Vagina (tissue), 2 donors: Measurements from ENCODE around the gene MPG. TPM values are rescaled to one million over a fixed set of nuclear protein-coding genes. Genes with fewer than 3 reads are reported as not detected.

Experiments
- DNase-seq, 2 donors: peaks; one replicate each; pipeline ENCODE4 v3.0.0-alpha.2; 2017; ENCODE audit errors: extremely low spot score in 2 of 2
- H3K27ac ChIP-seq: fragments of 200-600 bp; sonication (generic); one replicate; pipeline ENCODE4 v1.5.1; 2019
- H3K27me3 ChIP-seq: fragments of 200-600 bp; sonication (generic); one replicate; pipeline ENCODE4 v1.5.1; 2019
- H3K36me3 ChIP-seq, 2 donors: fragments of 200-600 bp; sonication (generic); one replicate each; pipeline ENCODE4 v1.5.1; 2017 to 2019
- H3K4me1 ChIP-seq: fragments of 200-600 bp; sonication (generic); one replicate; pipeline ENCODE4 v1.5.1; 2019
- H3K4me3 ChIP-seq, 2 donors: fragments of 200-600 bp; sonication (generic); 1 replicate in 1 of 2; 2 replicates in 1 of 2; pipeline ENCODE4 v1.5.1; 2016 to 2019
- H3K9me3 ChIP-seq: fragments of 200-600 bp; sonication (generic); one replicate; pipeline ENCODE4 v1.5.1; 2019
- POLR2A ChIP-seq, 2 donors: fragments of 450-650 bp; IDR thresholded peaks; one replicate each; pipeline ENCODE4 v1.6.1; 2017; ENCODE audit warnings: antibody characterized with exemption in 2 of 2, mild to moderate bottlenecking in 2 of 2, moderate library complexity in 2 of 2
- POLR2AphosphoS5 ChIP-seq, 2 donors: sonication (generic); formaldehyde crosslinking; IDR thresholded peaks; one replicate each; pipeline ENCODE4 v1.9.0; 2017; ENCODE audit warnings: antibody characterized with exemption in 2 of 2, mild to moderate bottlenecking in 2 of 2, low read depth in 1 of 2; ENCODE audit not compliant: insufficient read depth in 1 of 2
- intact Hi-C: fragments of 100-400 bp; cut with DNase I; formaldehyde crosslinking; loops from one replicate; pipeline ENCODE4 v1.15.1; 2023
- total RNA-seq: library from RNA; depleted of rRNA; stranded (reverse); fragments of >200 nt; gene quantifications from one replicate; pipeline ENCODE4 v1.2.3, GENCODE V29; 2016
- TF ChIP-seq, protein P1 (sequence below), 3 experiments: fragments of 450-650 bp in 2 of 3; fragments of 200-600 bp in 1 of 3; sonication (generic) in 1 of 3; IDR thresholded peaks; one replicate each; pipeline ENCODE4 v1.5.1; 2017 to 2019; ENCODE audit warnings: antibody characterized with exemption in 3 of 3, mild to moderate bottlenecking in 2 of 3, moderate library complexity in 2 of 3

MPG gene
- total RNA-seq, 1 donor from 2014 or later = 124 TPM

- H3K4me3 ChIP-seq = no peak overlapping the region
- peaks cover 0 to 54% of the 10 kb centered on the region in 2 donors for H3K36me3 ChIP-seq
- peaks cover 21% of the 10 kb centered on the region for H3K4me1 ChIP-seq
- TF ChIP-seq POLR2A (IDR thresholded peaks at IDR 0.05) = no peak
- TF ChIP-seq POLR2AphosphoS5 (IDR thresholded peaks at IDR 0.05; ENCODE audit: insufficient read depth in 1 of 2, low read depth in 1 of 2) = no peak
- TF ChIP-seq, protein P1, sequence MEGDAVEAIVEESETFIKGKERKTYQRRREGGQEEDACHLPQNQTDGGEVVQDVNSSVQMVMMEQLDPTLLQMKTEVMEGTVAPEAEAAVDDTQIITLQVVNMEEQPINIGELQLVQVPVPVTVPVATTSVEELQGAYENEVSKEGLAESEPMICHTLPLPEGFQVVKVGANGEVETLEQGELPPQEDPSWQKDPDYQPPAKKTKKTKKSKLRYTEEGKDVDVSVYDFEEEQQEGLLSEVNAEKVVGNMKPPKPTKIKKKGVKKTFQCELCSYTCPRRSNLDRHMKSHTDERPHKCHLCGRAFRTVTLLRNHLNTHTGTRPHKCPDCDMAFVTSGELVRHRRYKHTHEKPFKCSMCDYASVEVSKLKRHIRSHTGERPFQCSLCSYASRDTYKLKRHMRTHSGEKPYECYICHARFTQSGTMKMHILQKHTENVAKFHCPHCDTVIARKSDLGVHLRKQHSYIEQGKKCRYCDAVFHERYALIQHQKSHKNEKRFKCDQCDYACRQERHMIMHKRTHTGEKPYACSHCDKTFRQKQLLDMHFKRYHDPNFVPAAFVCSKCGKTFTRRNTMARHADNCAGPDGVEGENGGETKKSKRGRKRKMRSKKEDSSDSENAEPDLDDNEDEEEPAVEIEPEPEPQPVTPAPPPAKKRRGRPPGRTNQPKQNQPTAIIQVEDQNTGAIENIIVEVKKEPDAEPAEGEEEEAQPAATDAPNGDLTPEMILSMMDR (IDR thresholded peaks at IDR 0.05) = no peak
- H3K27ac ChIP-seq = no peak overlapping the region
- no peak for DNase-seq
- no peaks in the 10 kb centered on the region for H3K27me3 ChIP-seq
- intact Hi-C loops = no loop called here
- no peaks in the 10 kb centered on the region for H3K9me3 ChIP-seq
Observed at GRCh38 chr16:89391-90302, 11.6 kb downstream of the MPG start.

DNA sequence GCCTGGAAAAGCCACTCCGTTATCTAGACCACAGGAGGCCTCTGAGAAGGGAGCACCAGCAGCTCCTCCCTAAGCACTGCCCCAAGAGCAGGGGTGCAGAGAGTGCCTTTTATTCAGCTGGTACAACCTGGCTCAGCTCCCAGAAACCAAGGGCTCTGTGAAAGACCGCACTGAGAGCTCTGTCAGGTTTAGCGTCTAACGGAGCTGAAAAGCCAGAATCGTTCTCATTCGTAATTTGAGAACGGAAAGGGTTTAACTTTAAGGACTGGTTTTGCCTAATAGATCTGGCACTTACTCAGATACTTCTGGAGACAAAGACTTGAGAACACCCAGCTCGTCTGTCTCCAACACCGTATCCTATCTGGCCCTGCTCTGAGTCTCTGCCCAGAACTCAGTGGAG, 13.5 kb downstream of the MPG start:
- H3K27ac ChIP-seq = no peak overlapping the region
- no peaks in the 10 kb centered on the region for H3K9me3 ChIP-seq
- TF ChIP-seq, protein P1 (IDR thresholded peaks at IDR 0.05) = no peak
- TF ChIP-seq POLR2A (IDR thresholded peaks at IDR 0.05) = no peak
- no peak for TF ChIP-seq POLR2AphosphoS5 (IDR thresholded peaks at IDR 0.05; ENCODE audit: insufficient read depth in 1 of 2, low read depth in 1 of 2)
- intact Hi-C loops = no loop called here
- peaks cover 0 to 45% of the 10 kb centered on the region in 2 donors for H3K36me3 ChIP-seq
- no peaks in the 10 kb centered on the region for H3K27me3 ChIP-seq
- no peak overlapping the region for H3K4me3 ChIP-seq
- H3K4me1 ChIP-seq = peaks cover 12% of the 10 kb centered on the region
- DNase-seq = no peak

DNA sequence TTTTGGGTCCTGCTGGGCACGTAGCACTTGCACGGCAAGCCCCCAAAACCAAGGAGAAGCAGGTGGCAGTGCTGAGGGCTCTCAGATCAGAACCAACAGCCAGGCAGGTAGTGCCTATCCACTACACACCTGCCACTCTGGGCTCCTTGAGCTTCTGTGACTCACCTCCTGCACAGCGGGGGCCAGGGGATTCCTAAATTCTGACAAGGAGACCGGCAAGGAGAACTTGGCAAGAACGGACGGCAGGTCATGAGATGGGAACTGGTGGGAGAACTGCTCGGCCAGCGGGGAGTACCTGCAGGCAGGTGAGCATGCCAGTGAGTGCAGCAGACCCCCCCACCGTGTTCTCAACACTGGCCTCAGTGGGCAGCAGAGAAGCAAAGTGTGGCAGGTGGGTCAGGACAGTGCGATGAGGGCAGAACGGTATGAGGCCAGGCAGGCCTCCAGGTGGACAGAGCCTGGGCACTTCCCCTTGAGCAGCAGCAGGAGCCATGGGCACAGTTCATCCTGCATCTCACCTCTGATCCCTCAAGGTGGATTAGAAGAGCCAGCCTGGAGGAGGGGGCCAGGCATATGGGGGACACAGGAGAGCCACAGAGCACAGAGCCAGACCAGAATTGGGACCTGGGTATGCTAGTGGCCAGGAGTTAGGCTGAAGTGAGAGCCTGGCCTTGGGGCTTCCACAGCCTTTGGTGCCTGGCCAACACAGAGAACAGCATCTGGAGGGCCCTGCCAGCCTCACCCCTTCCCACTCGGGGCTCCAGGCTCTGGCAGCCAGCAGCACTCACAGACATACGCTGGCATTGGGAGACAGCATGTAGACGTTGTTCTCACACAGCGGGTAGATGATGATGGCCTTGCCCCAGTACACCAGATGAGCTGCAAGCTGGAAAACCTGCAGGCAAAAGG, 14.7 kb downstream of the MPG start:
- peaks cover 23% of the 10 kb centered on the region for H3K4me1 ChIP-seq
- DNase-seq = no peak
- no peaks in the 10 kb centered on the region for H3K27me3 ChIP-seq
- no peaks in the 10 kb centered on the region for H3K9me3 ChIP-seq
- H3K27ac ChIP-seq = no peak overlapping the region
- intact Hi-C loops = no loop called here
- peaks cover 0 to 38% of the 10 kb centered on the region in 2 donors for H3K36me3 ChIP-seq
- TF ChIP-seq, protein P1 (IDR thresholded peaks at IDR 0.05) = no peak
- TF ChIP-seq POLR2A (IDR thresholded peaks at IDR 0.05) (no peak), POLR2AphosphoS5 (IDR thresholded peaks at IDR 0.05; ENCODE audit: insufficient read depth in 1 of 2, low read depth in 1 of 2) (no peak)
- no peak overlapping the region for H3K4me3 ChIP-seq

GRCh38 chr16:94918-95265, 16.9 kb downstream of the MPG start:
- intact Hi-C loops = no loop called here
- Histone ChIP-seq H3K27me3 (no peaks in the 10 kb centered on the region), H3K9me3 (no peaks in the 10 kb centered on the region), H3K4me3 (no peak overlapping the region), H3K27ac (no peak overlapping the region), H3K4me1 (peaks cover 28% of the 10 kb centered on the region), H3K36me3 (peaks cover 0 to 28% of the 10 kb centered on the region in 2 donors)
- TF ChIP-seq POLR2AphosphoS5 (IDR thresholded peaks at IDR 0.05; ENCODE audit: insufficient read depth in 1 of 2, low read depth in 1 of 2) (no peak), POLR2A (IDR thresholded peaks at IDR 0.05) (no peak)
- TF ChIP-seq, protein P1 (IDR thresholded peaks at IDR 0.05) = no peak
- DNase-seq = no peak
